Measurements from ENCODE around the gene UNC45B. TPM values are rescaled to one million over a fixed set of nuclear protein-coding genes. Genes with fewer than 3 reads are reported as not detected.

Gene UNC45B
- total and polyA plus RNA-seq, 2 of the 13 experiments (the other 11 are each of a cell fraction or from before 2014, with no cell fraction given) = 0.01 TPM; not detected in 1

- no peak overlapping the region for H2AFZ ChIP-seq (ENCODE audit: low read length)
- FAIRE-seq (no peak), ATAC-seq (no peak), DNase-seq (ENCODE audit: low spot score) (no peak)
- H3K4me2 ChIP-seq (ENCODE audit: low read depth, low read length) = no peak overlapping the region
- peaks cover 0 to 15% of the 10 kb centered on the region in 2 experiments; a peak in 4 of 5 replicates for H3K27me3 ChIP-seq (ENCODE audit: control insufficient read depth in 1 of 2, insufficient read depth in 2 of 2, low read length in 2 of 2)
- no peak for TF ChIP-seq FOXP4 (CRISPR knock-in tag; IDR thresholded peaks at IDR 0.05)
- no peak for TF ChIP-seq PAWR (CRISPR knock-in tag; IDR thresholded peaks at IDR 0.05; ENCODE audit: borderline replicate concordance)
- TF ChIP-seq ZNF704 (CRISPR knock-in tag; IDR thresholded peaks at IDR 0.05; ENCODE audit: borderline replicate concordance) = no peak
- WGBS (ENCODE audit: low lambda C conversion rate) = 0% methylated on average over 1 of the region's 3 CpGs
- H3K36me3 ChIP-seq (replicated peaks in 1 of 2; ENCODE audit: control insufficient read depth in 1 of 2, insufficient read depth in 2 of 2, low read length in 2 of 2) = no peaks in the 10 kb centered on the region
- ChIA-PET CTCF (ENCODE audit: low intra/inter-chr PET ratio, low total read pairs) (no interaction called here), POLR2A (no interaction called here)
- in situ Hi-C loops (cut with HindIII; ENCODE audit: extremely low pct_ligation_motif_present, low pct_unique_long_range_greater_than_20kb) (no loop called here), intact Hi-C loops (cut with micrococcal nuclease; ENCODE audit: unreplicated experiment) (no loop called here)
- no peaks in the 10 kb centered on the region for H3K79me2 ChIP-seq (ENCODE audit: insufficient read depth, low read length)
- no TSS peak for BruUV-seq (replicated peaks)
- no peak overlapping the region for H3K4me3 ChIP-seq (replicated peaks in 1 of 3; ENCODE audit: insufficient read depth in 1 of 3, low read depth in 2 of 3, low read length in 3 of 3)
- H3K9me3 ChIP-seq (ENCODE audit: low read length) = no peaks in the 10 kb centered on the region
- no peak overlapping the region for H3K27ac ChIP-seq (ENCODE audit: extremely low read length, insufficient read depth, low read length)
- no peak overlapping the region for H3K9ac ChIP-seq (ENCODE audit: insufficient read depth, low read depth, low read length)
- no peaks in the 10 kb centered on the region for H4K20me1 ChIP-seq (ENCODE audit: insufficient read depth, low read length)
- no peaks in the 10 kb centered on the region for H3K4me1 ChIP-seq (ENCODE audit: insufficient read depth, low read length)
These were observed 19.4 kb downstream of the UNC45B start for GRCh38 chr17:35167046-35167445.

- ATAC-seq (no peak), DNase-seq (ENCODE audit: low spot score) (no peak), FAIRE-seq (no peak)
- no peaks in the 10 kb centered on the region for H3K4me1 ChIP-seq (ENCODE audit: insufficient read depth, low read length)
- WGBS (ENCODE audit: low lambda C conversion rate) = 0% methylated on average over 1 of the region's 1 CpG
- no peak overlapping the region for H2AFZ ChIP-seq (ENCODE audit: low read length)
- no peak overlapping the region for H3K27ac ChIP-seq (ENCODE audit: extremely low read length, insufficient read depth, low read length)
- no peak overlapping the region for H3K4me2 ChIP-seq (ENCODE audit: low read depth, low read length)
- peaks cover 0 to 17% of the 10 kb centered on the region in 2 experiments; a peak in 4 of 5 replicates for H3K27me3 ChIP-seq (ENCODE audit: control insufficient read depth in 1 of 2, insufficient read depth in 2 of 2, low read length in 2 of 2)
- no peaks in the 10 kb centered on the region for H3K36me3 ChIP-seq (replicated peaks in 1 of 2; ENCODE audit: control insufficient read depth in 1 of 2, insufficient read depth in 2 of 2, low read length in 2 of 2)
- ChIA-PET POLR2A (no interaction called here), CTCF (ENCODE audit: low intra/inter-chr PET ratio, low total read pairs) (no interaction called here)
- no TSS peak for BruUV-seq (replicated peaks)
- H3K9me3 ChIP-seq (ENCODE audit: low read length) = no peaks in the 10 kb centered on the region
- no peaks in the 10 kb centered on the region for H3K79me2 ChIP-seq (ENCODE audit: insufficient read depth, low read length)
- no peak overlapping the region for H3K9ac ChIP-seq (ENCODE audit: insufficient read depth, low read depth, low read length)
- in situ Hi-C loops (cut with HindIII; ENCODE audit: extremely low pct_ligation_motif_present, low pct_unique_long_range_greater_than_20kb) (no loop called here), intact Hi-C loops (cut with micrococcal nuclease; ENCODE audit: unreplicated experiment) (no loop called here)
- no peaks in the 10 kb centered on the region for H4K20me1 ChIP-seq (ENCODE audit: insufficient read depth, low read length)
- no peak overlapping the region for H3K4me3 ChIP-seq (replicated peaks in 1 of 3; ENCODE audit: insufficient read depth in 1 of 3, low read depth in 2 of 3, low read length in 3 of 3)
- TF ChIP-seq ISL2 (CRISPR knock-in tag; IDR thresholded peaks at IDR 0.05) (no peak), TCF7L2 (IDR thresholded peaks at IDR 0.05; ENCODE audit: low read depth, low read length) (no peak), FUBP1 (CRISPR knock-in tag; IDR thresholded peaks at IDR 0.05; ENCODE audit: borderline replicate concordance) (no peak), MAF1 (CRISPR knock-in tag; IDR thresholded peaks at IDR 0.05; ENCODE audit: borderline replicate concordance) (no peak)
These were observed 20.0 kb downstream of the UNC45B start for GRCh38 chr17:35167666-35168065.
